Kidney epithelial cell (primary cell): ENCODE results near the gene PCSK5. TPM values are rescaled to one million over a fixed set of nuclear protein-coding genes. Genes with fewer than 3 reads are reported as not detected.

Experiments used
- DNase-seq: peaks from one replicate; pipeline ENCODE4 v3.0.0-alpha.2; 2010; ENCODE audit warnings: low read depth
- H3K27me3 ChIP-seq: 2 replicates; pipeline ENCODE4 v1.6.0; 2011; ENCODE audit warnings: low read length; ENCODE audit not compliant: control insufficient read depth, insufficient read depth
- H3K36me3 ChIP-seq: 2 replicates; pipeline ENCODE4 v1.5.1; 2011; ENCODE audit warnings: low read length; ENCODE audit not compliant: control insufficient read depth, insufficient read depth
- H3K4me3 ChIP-seq: 2 replicates; pipeline ENCODE4 v1.5.1; 2011; ENCODE audit warnings: low read depth, mild to moderate bottlenecking, control low read depth, low read length
- total RNA-seq: library from RNA; depleted of rRNA; stranded (reverse); fragments of >200 nt; gene quantifications from 2 replicates; pipeline ENCODE4 v1.2.3, GENCODE V29; 2015
- TF ChIP-seq, protein P1 (sequence below): IDR thresholded peaks from 2 replicates; pipeline ENCODE4 v1.5.1; 2011; ENCODE audit warnings: mild to moderate bottlenecking, moderate library complexity, low read length, control low read depth, inconsistent platforms; ENCODE audit not compliant: insufficient read depth, poor library complexity, severe bottlenecking

The PCSK5 gene
- total RNA-seq, 1 donor from 2014 or later: 3.8 TPM

DNA sequence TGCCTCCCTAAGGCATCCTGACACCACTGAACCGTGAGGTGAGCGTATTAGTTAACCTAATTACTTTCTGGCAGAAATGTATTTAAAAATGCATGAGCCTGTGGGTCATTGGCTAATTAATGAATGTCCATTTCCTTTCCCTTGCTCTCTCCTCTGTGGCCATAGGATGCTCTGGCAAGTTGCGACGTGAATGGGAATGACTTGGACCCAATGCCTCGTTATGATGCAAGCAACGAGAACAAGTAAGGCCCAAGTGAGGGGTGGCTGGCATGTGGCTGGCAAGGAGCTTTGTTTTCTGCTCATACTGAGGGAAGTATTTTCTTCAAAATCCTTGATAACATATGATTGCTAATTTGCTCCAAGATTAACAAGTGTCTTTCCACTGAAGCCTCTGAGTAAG lies 136.3 kb downstream of the PCSK5 start:
- TF ChIP-seq, protein P1, sequence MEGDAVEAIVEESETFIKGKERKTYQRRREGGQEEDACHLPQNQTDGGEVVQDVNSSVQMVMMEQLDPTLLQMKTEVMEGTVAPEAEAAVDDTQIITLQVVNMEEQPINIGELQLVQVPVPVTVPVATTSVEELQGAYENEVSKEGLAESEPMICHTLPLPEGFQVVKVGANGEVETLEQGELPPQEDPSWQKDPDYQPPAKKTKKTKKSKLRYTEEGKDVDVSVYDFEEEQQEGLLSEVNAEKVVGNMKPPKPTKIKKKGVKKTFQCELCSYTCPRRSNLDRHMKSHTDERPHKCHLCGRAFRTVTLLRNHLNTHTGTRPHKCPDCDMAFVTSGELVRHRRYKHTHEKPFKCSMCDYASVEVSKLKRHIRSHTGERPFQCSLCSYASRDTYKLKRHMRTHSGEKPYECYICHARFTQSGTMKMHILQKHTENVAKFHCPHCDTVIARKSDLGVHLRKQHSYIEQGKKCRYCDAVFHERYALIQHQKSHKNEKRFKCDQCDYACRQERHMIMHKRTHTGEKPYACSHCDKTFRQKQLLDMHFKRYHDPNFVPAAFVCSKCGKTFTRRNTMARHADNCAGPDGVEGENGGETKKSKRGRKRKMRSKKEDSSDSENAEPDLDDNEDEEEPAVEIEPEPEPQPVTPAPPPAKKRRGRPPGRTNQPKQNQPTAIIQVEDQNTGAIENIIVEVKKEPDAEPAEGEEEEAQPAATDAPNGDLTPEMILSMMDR: no peak
- DNase-seq: no peak

DNA sequence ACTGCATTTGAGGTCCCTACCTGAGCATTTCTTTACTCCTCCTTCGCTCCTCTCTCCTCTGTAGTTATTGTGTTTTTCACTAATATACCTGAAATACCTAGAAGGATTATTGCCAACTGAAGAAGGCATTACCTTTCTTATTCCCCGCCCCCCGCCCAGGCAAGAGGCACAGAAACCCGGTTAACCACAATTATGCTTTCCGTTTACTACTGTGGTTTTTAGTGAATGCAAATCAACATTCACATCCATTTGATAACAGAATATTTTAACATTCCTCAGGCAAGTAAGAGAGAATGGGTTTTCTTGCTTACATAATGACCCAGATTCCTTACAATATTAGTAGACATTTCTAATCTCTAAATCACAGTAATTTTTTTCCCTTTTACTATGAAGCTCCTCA lies 136.9 kb downstream of the PCSK5 start:
- TF ChIP-seq, protein P1: no peak
- H3K27me3 ChIP-seq: no peaks in the 10 kb centered on the region
- H3K36me3 ChIP-seq: no peaks in the 10 kb centered on the region
- H3K4me3 ChIP-seq: no peak overlapping the region
- no peak for DNase-seq

More for the DNA sequence above, 136.3 kb downstream of the PCSK5 start:
- no peak overlapping the region for H3K4me3 ChIP-seq
- H3K36me3 ChIP-seq: no peaks in the 10 kb centered on the region
- no peaks in the 10 kb centered on the region for H3K27me3 ChIP-seq

DNA sequence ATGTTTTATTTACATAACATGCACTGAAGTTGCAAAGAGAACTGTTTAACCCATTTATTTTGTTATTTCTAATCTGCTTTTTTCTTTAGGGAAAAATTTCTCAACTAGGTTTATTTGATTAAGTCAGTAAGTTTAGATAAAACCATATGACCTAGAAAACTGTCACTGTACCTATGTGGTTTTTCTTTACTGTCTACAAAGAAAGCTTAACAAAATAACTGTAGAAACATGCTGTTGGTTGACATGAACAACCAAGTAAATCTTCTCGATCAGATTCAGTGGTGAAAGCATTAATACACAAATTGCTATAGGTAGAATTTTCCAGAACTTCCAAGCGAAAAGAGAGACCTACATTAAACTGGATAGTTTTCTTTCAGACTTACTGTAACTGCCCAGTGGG lies 137.4 kb downstream of the PCSK5 start:
- TF ChIP-seq, protein P1: no peak
- H3K27me3 ChIP-seq: no peaks in the 10 kb centered on the region
- DNase-seq: no peak
- no peaks in the 10 kb centered on the region for H3K36me3 ChIP-seq
- H3K4me3 ChIP-seq: no peak overlapping the region

DNA sequence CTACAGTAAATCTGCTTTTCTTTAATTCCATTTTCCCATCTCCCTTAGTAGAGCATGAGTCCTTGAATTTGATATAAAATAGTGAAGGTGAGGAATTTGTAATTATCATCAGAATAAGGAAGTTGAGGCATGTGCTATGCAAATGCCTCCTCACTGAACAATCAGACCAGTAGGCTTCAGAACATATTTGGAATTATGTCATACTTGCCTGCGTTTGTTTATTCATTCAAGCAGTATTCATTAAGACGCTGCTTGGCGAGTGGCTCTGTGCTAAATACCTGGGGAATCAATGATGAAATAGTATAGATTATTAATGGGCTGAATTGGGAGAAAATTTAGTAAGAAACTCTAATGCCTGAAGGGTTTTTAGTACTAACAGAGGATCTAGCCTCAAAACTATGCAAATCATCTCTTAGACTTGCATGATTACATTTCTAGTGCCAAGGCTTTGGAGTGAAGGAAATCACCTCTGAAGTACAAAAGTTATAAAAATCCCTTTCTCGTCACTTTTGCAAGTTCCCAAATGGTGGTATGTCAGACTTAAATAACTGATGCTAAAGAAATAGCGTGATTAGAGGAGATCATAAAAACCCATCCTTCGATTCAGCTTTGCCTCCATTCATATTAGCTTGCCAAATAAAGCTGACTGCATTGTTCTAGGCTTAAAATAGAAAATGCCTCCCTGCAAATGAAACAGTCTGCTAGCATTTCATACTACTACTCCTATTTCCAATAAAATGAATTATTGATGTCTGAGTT lies 141.7 kb downstream of the PCSK5 start:
- TF ChIP-seq, protein P1: no peak
- DNase-seq: no peak
- Histone ChIP-seq H3K4me3 (no peak overlapping the region), H3K27me3 (no peaks in the 10 kb centered on the region), H3K36me3 (no peaks in the 10 kb centered on the region)

DNA sequence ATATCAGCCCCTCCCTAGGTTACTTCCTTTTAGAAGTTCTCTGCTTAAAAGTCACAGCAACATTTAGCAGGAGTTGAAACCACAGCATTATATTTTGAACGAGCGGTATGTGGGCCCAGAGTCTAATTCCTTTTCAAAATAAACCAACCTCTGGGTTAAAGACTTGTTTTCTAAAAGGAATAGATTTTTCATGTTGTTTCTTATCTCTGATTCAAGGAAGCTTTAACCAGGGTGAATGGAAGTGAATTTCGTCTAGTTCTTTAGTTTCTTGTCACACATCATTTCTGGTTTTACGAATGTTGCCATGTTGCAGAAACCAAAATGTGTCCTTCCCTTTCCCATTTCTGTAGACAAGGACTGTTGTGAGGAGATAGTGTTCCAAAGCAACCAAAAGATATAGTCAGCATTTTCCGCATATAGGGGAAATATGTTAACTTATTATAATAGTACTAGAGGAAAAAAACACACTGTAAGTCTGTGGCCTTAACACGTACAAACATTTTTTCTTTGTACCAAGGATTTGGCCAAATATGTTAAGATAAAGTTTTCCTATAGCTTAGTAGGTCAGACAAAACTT lies 142.4 kb downstream of the PCSK5 start:
- H3K4me3 ChIP-seq: no peak overlapping the region
- no peak for DNase-seq
- no peaks in the 10 kb centered on the region for H3K27me3 ChIP-seq
- TF ChIP-seq, protein P1: no peak
- no peaks in the 10 kb centered on the region for H3K36me3 ChIP-seq

DNA sequence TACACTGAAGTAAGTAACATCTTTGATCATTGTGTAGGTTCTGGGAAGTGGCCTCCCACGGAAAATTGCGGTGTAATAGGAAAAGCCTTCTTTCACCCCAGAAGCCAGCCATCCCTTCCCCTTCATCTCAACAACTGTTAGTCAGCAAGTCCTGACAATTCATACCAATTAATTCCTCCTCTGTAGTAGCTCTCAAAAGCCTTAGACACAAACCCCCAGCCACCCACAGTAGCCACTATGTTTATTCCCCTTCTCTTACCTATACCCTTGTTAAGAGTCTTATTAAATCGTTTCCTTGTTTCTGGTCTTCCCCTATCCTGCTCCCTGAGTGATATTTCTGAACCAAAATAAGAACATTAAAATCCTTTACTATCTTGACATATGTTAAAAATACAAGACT lies 143.6 kb downstream of the PCSK5 start:
- Histone ChIP-seq H3K27me3 (no peaks in the 10 kb centered on the region), H3K36me3 (no peaks in the 10 kb centered on the region), H3K4me3 (no peak overlapping the region)
- TF ChIP-seq, protein P1: no peak
- DNase-seq: no peak
